ENCODE results near the gene DENND4C.

DNA sequence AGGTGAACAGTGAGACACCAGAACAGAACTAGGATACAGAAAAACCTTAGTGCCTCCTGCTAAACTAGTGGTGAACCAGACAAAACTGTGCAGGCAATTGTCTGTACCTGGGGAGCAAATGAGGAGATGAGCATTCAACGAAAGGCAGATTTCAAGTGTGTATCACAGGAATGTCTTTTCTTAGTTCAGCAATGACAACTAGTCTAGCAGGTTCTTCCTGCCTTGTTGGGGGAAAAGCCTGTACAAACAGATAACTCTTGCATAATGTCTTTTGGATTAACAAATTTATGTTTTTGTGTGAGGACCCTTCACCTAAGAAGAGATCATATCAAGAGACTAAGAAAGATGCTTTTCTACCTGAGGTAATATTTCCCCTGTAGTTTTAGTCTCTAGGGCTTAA is 21.8 kb upstream of the DENND4C start:
- no peak for TF ChIP-seq ELK1 (IDR thresholded peaks at IDR 0.05; ENCODE audit: borderline replicate concordance, low read depth, low read length)
- no peak for TF ChIP-seq POLR2A (IDR thresholded peaks at IDR 0.05; ENCODE audit: low read depth, low read length)
- no peak for TF ChIP-seq CTCF (conservative IDR thresholded peaks at IDR 0.05; ENCODE audit: low read depth, low read length)
- TF ChIP-seq RAD21 (IDR thresholded peaks at IDR 0.05; ENCODE audit: low read length): no peak
- no peak for TF ChIP-seq SMC3 (IDR thresholded peaks at IDR 0.05; ENCODE audit: low read depth, low read length)
- TF ChIP-seq, protein P1, sequence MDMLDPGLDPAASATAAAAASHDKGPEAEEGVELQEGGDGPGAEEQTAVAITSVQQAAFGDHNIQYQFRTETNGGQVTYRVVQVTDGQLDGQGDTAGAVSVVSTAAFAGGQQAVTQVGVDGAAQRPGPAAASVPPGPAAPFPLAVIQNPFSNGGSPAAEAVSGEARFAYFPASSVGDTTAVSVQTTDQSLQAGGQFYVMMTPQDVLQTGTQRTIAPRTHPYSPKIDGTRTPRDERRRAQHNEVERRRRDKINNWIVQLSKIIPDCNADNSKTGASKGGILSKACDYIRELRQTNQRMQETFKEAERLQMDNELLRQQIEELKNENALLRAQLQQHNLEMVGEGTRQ (IDR thresholded peaks at IDR 0.05; ENCODE audit: low read depth, low read length): no peak
- TF ChIP-seq MAFK (IDR thresholded peaks at IDR 0.05; ENCODE audit: low read depth, low read length): no peak
- no peak for TF ChIP-seq RFX5 (IDR thresholded peaks at IDR 0.05; ENCODE audit: low read depth, low read length)
- TF ChIP-seq CHD1 (IDR thresholded peaks at IDR 0.05; ENCODE audit: low read depth, low read length): no peak
- no peak for TF ChIP-seq MAZ (IDR thresholded peaks at IDR 0.05; ENCODE audit: borderline replicate concordance, low read depth, low read length)
- no peak for TF ChIP-seq NFE2L2 (IDR thresholded peaks at IDR 0.05; ENCODE audit: low read depth, low read length)
- TF ChIP-seq CEBPB (IDR thresholded peaks at IDR 0.05; ENCODE audit: low read depth, low read length): no peak
- no peak for TF ChIP-seq FOS (IDR thresholded peaks at IDR 0.05; ENCODE audit: low read depth, low read length)
- TF ChIP-seq MXI1 (IDR thresholded peaks at IDR 0.05; ENCODE audit: borderline replicate concordance, low read depth, low read length): no peak

All from IMR-90 (cell line).